WI38 (cell line): ENCODE measurements around the gene SIMC1.
"Not testable (repeated sequence)": the region's sequence is repeated elsewhere in the genome, so short reads cannot be mapped to it uniquely, and the experiment has no call there.

Source experiments
- H3K4me3 ChIP-seq: 2 replicates; pipeline ENCODE4 v1.5.1; 2011; ENCODE audit warnings: low read depth, mild to moderate bottlenecking, control low read depth, low read length
- CTCF ChIP-seq: IDR thresholded peaks from 2 replicates; pipeline ENCODE4 v1.5.1; 2012; ENCODE audit warnings: low read depth, mild to moderate bottlenecking, control low read depth, low read length

The SIMC1 gene

DNA sequence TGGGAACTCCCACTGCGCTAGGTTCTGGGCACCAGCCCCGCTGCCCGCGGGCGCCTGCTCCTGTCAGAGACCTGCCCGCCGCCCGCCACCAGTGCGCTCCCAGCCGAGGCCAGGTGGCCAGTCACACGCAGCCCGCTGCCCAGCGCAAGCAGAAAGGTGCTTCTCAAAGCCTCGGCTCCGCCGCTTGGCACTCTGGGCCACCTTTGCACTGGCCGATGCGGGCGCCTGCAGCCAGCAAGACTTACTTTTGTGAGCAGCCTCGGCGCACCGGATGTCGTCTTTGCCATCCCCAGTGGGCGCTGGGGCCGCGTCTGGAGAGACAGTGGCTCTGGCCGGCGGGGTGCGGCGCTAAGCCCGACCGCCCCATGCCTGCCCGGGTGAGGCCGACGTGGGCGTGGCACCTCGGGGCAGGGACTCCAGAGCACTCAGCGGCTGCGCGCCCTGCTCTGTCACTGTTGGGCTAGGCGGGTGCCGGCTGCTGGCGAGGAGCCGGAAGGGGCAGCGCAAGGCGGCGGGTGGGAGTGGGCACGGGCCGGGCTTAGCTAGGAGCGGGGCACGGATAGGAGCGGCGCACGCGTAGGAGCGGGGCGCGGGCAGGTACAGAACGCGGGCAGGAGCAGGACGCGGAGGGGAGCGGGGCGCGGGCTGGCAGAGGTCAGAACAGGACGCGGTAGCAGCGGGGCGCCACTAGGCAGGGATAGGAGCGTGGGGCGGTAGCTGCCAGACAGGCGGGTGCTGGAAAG lies 39.1 kb upstream of the SIMC1 start:
- H3K4me3 ChIP-seq: peak overlapping the region; percentile 44

GRCh38 chr5:176199803-176200399 lies 38.3 kb upstream of the SIMC1 start:
- H3K4me3 ChIP-seq: not testable (repeated sequence)

GRCh38 chr5:176201811-176202210 lies 36.4 kb upstream of the SIMC1 start:
- no peak overlapping the region for H3K4me3 ChIP-seq
- TF ChIP-seq CTCF: no peak

GRCh38 chr5:176203086-176203485 lies 35.1 kb upstream of the SIMC1 start:
- no peak for TF ChIP-seq CTCF
- no peak overlapping the region for H3K4me3 ChIP-seq

DNA sequence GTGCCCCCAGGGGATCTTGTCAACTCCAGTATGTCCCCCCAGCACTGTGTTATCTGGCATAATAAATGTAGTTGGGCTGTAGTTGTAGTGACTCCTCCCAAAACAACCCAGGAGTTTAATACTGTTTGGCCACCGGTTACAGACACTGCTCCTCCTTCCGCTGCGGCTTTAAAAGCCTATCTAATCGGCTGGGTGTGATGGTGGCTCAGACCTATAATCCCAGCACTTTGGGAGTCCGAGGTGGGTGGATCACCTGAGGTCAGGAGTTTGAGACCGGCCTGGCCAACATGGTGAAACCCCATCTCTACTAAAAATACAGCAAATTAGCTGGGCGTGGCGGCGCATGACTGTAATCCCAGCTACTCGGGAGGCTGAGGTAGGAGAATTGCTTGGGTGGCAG lies 34.7 kb upstream of the SIMC1 start:
- H3K4me3 ChIP-seq: not testable (repeated sequence)

GRCh38 chr5:176214466-176215021 lies 23.7 kb upstream of the SIMC1 start:
- not testable (repeated sequence) for H3K4me3 ChIP-seq

DNA sequence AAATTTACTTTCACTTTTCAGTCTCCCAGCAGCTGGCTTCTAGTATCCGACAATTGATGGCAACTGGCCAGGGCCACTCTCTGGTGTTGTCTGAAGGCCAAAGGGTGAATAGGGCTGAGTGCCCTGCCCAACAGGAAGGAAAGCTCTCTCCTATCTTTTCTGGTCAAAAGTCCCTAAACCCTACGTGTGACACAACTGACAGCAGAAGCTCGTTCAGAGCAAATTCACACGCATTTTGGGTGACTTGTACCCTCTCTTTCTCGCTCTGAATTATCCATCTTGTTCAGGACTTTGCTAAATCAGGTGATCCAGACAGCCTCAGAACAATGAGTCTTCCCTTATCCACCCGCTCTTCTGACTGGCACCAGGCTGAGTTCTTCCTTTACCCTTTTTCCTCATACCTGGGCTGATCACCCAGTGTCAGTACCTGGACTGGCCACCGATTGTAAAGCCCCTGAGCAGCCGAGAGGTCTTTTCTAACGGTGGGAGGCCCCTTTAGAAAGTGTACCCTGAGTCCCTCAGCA lies 21.8 kb upstream of the SIMC1 start:
- not testable (repeated sequence) for H3K4me3 ChIP-seq

DNA sequence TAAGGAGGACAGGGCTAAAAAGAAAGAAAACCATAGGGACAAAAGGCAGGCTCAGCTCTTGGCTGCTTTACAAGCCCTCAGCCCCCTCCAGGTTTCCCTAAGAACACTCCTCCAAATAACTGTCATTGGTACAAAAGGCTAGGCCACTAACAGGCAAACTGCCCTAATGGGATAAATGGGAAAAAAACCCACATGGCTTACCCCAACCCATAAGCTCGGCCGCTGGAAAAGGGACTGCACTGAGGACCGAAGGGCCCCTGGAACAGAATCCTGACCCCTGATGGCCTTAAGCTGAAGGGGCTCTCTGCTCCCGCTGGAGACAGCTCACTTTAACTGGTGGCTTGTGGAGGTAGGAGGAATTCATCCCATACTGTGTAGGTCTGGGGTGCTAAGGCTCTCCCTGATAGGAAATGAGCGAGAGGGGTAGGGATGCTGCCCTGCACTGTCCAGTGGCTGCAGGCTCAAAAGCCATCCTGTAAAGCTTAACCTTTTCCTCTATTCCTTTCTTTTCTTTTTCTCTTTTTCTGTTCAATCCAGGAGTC lies 21.0 kb upstream of the SIMC1 start:
- not testable (repeated sequence) for H3K4me3 ChIP-seq

DNA sequence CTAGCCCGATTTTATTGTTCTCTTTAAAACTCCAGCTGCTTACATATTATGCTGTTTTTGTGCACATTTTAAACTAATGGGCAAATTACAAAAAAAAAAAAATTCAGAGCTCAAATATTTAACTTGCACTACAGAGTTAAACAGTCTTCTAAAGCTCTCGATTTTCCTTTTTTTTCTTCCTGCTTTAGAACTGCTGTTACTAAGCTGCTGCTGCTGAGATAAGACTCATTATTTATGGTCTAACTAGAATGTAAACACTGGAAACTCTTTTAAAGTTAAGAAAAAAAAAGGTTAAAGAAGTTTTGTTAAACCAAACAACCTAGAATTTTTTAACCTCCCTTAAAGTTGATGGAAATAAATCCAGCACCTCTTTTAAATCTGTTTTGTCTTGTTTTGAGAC lies 20.5 kb upstream of the SIMC1 start:
- not testable (repeated sequence) for H3K4me3 ChIP-seq

DNA sequence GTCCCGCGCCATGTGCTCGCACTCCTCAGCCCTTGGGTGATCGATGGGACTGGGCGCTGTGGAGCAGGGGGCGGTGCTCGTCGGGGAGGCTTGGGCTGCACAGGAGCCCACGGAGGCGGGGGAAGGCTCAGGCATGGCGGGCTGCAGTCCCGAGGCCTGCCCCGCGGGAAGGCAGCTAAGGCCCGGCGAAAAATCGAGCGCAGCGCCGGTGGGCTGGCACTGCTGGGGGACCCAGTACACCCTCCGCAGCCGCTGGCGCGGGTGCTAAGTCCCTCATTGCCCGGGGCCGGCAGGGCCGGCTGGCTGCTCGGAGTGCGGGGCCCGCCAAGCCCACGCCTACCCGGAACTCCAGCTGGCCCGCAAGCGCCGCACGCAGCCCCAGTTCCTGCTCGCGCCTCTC lies 16.2 kb upstream of the SIMC1 start:
- H3K4me3 ChIP-seq: not testable (repeated sequence)

DNA sequence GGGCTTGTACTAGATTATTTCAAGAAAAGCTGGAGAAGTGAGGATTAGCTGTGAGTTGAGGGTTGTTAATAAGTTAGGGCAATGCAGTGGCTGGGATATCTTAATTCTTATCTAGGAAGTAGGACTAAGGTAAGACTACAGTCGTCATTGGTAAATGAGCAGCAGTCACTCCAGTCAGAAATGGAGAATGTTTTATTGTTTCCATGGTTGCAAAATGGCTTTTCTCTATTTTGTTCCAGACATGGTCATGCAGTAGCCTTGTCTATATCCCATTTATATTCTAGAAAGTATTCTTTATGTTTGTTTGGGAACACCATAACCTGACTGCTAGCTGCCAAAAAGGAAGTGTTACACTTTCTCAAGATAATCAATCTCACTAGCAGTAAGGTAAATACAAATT lies 9.9 kb upstream of the SIMC1 start:
- not testable (repeated sequence) for H3K4me3 ChIP-seq

GRCh38 chr5:176233253-176233652 lies 5.0 kb upstream of the SIMC1 start:
- not testable (repeated sequence) for H3K4me3 ChIP-seq

- TF ChIP-seq CTCF: peak; percentile 16; the same call in 1 of the 2 replicates
- H3K4me3 ChIP-seq: not testable (repeated sequence)
These were observed 3.1 kb upstream of the SIMC1 start for GRCh38 chr5:176235155-176235554.

DNA sequence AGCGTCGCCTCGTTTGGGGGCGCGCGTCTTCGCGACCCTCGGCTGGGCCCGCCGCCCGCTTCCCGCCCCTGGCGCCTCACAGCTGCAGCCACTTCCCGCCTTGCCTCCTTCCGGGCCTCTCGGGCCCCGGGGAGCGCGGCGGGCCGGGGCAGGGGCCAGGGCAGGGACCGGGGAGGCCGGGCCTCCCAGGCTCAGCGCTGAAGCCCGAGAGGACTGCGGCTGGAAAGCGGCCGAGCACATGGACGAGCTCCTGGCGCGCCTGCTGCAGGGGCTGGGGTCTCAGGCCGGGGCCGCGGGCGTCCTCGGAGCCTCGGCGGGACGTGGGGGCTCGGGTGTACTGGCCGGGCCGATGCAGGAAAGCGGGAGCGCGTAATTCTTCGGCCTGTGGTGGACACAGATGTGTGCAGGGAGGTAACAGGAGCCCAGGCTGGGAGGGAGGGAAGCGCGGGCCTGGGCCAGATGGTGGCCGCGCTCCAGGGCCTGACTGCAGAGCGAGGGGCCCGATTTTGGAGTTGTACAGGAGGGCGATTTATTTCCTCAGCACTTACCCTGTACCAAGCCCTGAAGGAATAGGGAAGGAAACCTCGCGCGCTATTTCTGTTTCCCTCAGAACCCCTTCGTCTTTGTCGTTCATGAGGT lies 540 bp downstream of the SIMC1 start:
- H3K4me3 ChIP-seq: peak overlapping the region; percentile 42

DNA sequence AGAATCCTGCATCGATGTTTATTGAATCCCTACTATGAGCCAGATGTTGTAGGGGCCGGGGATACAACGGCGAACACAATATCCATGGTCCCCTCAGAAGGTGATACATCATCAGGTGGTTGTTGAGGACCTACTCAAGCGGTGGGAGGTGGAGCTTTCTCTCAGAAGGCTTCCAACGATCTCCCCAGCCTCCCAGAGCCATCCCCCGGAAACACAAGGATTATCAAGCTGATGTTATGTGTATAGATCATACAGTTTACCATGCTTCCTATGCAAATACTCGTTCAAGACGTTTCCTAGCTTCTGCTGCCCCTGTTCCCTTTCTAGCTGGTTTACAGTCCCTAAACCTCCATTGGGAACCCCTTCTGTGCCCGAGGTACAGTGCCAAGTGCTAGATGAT lies 1.1 kb downstream of the SIMC1 start:
- not testable (repeated sequence) for H3K4me3 ChIP-seq

GRCh38 chr5:176244318-176244717 lies 6.1 kb downstream of the SIMC1 start:
- not testable (repeated sequence) for H3K4me3 ChIP-seq
